GM20431 (cell line): ENCODE data around the gene STK36.

ENCODE experiments used
- in situ Hi-C: fragments of 300-500 bp; cut with MseI, MboI; formaldehyde crosslinking; loops from one replicate; pipeline ENCODE4 v1.15.0; 2020; ENCODE audit warnings: low sequenced_read_pairs; ENCODE audit not compliant: unreplicated experiment

Gene STK36

DNA sequence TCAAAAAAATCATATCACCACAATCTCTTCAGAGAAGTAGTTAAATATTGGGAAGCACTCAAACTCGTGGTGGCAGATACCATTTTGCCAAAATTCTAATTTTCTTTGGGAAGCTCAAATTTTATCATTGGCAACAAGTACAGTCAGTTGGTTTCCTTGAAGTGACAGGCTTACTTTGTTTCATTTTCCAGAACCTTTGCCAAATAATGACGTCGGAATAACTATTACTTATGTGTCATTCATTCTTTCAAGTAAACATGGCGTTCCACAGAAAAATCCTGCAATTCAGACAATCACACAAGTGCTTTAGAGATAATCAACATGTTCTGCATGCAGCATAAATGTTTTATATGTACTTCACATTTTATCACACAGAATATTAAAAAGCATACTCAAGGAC lies 44.2 kb downstream of the STK36 start:
- in situ Hi-C loops, result no loop called here

DNA sequence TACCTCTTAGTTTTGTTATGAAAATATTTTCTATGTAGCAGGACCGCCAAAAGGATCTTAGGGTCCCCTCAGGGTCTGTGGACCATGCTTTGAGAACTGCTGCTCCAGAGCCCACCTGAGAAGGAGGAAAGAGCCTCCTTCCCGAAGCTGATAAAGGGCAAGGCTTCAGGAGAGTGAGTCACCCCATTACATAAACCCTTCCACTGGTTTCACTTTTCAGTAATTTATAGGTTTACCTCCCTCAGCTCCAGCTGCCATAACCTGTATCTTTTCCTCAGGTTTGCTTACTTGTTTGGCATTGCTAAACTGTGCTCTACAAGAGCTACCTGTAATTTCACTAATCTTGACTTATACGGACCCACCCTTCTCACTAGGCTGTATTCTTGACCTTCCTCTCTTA lies 45.4 kb downstream of the STK36 start:
- in situ Hi-C loops, result no loop called here

DNA sequence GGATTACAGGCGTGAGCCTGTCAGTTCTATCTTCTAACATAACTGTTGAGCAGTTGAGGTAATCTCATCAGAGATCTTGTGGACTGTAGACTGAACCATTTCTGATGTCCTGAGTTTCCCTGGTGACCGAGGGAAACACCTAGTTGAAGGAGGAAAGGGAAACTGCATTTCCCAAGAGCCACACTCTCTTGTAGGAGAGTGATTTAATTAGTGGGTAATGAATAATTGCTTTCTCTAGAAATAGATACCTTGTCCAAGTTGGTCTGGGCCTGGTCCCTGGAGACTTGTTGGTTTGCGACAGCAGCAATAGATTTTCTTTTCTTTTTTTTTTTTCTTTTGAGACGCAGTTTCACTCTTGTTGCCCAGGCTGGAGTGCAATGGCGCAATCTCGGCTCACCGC lies 46.2 kb downstream of the STK36 start:
- in situ Hi-C loops, result no loop called here

DNA sequence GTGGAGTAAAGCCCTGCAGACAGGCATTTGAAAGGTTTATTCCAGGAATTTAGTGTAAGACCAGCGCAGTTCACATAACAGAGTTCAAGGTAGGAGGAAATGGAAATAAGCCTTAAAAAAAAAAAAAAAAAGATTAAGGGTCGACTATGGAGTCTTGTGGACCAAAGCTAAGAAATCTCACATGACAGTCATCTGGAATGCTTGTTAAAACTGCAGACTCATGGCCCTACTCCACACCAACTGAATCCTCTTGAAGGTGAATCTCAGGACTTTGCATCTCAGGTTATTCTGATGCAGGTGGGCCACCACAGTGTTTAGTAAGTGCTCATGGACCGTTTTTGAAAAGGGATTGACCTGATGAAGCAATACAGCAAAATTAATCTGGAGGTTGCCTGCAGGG lies 47.6 kb downstream of the STK36 start:
- in situ Hi-C loops, result no loop called here

DNA sequence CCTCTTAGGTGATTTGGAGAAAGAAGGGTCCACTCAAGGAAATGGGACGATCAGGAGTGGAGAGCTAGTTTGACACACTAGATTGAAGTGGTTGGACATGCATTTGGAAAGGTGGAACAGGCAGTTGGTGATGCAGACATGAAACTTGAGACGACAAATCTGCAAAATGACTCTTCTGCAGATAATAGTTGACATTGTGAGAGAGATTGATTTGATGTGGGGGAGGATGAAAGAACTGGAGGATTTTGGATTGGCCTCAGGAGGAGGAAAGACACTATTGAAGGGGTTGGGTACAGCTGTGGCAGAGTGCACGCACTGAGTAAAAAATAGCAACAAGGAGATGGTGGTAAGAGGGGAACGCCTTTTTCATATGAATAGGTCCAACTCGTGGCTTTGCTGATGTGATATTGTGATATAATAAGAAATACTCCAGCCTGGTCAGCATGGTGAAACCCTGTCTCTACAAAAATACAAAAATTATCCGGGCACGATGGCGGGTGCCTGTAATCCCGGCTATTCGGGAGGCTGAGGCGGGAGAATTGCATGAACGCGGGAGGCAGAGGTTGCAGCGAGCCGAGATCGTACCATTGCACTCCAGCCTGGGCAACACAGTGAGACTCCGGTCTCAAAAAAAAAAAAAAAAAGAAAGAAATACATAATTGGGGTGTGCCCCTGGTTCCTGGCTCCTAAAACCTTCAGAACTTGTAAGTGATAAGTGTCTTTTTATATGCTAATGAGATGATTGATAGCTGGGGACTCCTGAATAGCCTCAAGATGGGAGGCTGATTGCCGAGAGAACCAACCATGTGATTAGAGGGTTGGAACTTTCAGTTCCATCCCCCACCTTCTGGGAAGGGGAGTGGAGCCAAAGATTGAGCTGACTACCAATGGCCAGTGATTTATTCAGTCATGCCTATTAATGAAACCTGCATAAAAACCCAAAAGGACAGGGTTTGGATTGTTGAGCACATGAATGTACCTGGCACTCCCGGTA lies 48.5 kb downstream of the STK36 start:
- in situ Hi-C loops, result no loop called here

DNA sequence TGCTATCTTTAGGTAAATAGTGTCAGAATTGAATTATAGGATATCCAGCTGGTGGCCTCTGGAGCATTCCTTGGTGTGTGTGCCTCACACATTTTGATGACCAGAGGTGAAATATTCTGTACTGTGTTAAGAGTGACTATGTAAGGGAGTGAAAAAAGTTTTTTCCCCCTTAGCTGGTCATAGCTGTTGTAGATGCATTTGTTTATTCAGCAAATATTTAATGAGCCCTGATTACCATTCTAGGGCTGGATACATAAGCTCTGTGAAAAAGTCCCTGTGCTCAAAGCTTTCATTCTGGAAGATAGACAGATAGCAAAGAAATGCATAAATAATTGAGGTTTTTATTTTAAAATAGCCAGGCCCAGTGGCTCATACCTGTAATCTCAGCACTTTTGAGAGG lies 49.6 kb downstream of the STK36 start:
- in situ Hi-C loops, result no loop called here

DNA sequence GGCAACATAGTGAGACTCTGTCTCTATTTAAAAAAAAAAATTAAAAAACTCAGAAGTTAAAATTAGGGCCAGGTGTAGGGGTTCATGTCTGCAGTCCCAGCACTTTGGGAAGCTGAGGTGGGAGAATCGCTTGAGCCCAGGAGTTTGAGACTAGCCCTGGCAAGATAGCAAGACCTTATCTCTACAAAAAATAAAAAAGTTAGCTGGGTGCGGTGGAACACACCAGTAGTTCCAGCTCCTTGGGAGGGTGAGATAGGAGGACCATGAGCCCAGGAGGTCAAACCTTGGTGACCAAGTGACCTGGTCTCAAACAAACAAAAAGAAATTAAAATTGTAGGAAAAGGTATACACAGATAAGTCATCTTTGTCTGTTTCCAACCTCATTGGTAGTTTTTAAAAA lies 50.0 kb downstream of the STK36 start:
- in situ Hi-C loops, result no loop called here

DNA sequence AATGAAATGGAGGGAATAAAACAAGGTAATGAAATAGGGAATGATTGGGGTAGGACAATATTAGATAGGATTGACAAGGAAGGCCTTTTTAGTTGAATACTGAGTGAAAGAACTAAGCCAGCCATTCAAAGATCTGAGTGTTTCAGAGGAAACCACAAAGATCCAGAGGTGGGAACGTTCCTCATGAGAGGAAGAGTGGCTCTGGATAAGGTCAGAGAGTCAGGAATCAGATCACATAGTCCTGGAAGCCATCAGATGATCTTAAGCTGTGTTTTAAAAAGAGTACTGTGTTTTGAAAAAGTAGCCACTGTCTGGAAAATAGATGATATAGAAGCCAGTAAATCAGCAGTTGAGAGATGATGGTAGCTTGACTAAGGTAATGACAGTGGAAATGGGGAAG lies 50.5 kb downstream of the STK36 start:
- in situ Hi-C loops, result no loop called here

DNA sequence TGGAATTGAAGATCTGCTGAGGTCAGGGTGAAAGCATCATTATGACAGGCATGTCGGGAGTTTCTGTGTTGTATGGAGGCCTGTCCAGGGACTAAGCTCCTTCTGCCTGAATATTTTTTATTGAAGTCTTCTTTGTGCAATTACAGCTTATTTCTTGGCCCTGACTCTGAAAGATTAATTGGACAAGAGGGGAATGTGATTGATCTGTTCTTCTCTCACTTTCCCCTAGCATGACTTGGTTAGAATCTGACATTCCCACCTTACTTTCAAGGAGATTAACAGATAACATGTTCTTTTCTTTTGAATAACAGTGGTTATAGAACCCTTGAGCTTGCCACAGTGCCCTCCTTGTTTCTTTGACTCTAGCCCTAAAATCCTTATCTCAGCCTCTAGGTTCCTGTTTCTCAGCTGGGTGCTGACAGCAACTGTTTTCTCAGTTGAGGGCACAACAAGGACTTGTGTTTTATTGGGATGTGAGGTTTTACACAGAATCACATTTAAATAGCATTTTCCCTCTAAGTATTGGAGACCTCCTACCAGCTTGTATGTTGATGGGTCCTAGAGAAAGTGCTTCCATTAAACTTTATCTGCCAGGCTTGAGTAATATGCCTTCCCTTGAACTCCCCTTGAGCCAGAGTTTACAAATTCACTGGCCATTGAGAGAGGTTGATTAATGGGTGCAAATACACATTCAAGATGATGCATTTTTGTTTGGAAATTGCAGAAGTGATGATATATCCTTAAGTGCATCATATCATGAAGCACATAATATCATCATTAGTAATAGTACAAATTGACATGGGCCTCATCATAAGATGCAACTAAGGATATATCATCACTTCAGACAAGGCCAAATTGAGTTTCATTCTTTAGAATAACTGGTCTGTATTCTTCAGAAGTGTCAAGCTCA lies 51.2 kb downstream of the STK36 start:
- in situ Hi-C loops, result no loop called here

DNA sequence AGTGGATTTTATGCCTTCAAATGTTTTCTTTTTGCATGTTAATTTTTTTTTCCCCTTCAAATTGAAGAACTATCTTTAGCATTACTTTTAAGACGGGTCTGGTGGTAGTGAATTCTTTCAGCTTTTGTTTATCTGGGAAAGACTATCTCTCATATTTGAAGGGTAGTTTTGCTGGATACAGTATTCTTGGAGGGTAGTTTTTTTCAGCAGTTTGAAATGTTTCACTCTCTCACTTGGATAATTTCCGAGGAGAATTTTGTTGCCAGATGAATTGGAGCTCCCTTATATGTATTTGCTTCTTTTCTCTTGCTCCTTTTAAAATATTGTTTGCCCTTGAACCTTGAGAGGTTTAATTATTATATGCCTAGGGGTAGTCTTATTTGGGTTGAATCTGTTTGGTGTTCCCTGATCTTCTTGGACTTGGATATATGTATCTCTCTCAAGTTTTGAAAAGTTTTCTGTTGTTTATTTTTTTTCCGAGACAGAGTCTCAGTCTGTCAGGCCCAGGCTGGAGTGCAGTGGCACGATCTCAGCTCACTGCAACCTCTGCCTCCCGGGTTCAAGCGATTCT lies 54.2 kb downstream of the STK36 start:
- in situ Hi-C loops, result no loop called here

DNA sequence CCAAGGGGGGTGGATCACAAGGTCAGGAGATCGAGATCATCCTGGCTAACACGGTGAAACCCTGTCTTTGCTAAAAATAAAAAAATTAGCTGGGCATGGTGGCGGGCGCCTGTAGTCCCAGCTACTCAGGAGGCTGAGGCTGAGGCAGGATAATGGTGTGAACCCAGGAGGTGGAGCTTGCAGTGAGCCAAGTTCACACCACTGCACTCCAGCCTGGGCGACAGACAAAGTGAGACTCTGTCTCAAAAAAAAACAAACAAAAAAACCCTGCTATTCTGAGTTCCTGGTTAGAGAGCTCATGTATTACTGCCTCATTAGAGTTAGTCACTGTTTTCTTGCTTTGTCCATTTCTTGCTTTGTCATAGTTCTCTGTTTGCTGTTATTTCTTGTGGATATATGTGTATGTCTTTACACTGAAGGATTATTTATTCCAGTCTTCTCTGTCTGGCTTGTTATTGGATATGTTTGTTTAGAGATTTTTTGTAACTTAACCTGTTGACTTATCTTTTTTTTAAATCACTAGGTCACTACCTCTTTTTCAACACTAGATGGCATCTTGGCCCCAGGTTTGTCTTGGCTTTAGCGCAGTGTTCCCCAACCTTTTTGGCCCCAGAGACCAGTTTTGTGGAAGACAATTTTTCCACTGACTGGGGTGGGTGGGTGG lies 55.7 kb downstream of the STK36 start:
- in situ Hi-C loops, result no loop called here

DNA sequence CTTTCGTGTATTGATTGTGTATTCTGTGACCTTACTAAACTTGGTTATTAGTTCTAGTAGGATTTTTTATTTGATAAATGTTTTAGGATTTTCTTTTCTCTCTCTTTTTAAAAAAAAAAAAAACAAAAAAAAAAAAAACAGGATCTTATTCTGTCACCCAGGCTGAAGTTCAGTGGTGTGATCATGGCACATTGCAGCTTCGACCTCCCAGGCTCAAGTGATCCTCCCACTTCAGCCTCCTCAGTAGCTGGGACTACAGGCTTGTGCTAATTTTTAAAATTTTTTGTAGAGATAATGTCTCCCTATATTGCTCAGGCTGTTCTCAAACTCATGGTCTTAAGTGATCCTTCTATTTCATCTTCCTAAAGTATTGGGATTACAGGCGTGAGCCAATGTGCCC lies 57.8 kb downstream of the STK36 start:
- in situ Hi-C loops, result no loop called here

DNA sequence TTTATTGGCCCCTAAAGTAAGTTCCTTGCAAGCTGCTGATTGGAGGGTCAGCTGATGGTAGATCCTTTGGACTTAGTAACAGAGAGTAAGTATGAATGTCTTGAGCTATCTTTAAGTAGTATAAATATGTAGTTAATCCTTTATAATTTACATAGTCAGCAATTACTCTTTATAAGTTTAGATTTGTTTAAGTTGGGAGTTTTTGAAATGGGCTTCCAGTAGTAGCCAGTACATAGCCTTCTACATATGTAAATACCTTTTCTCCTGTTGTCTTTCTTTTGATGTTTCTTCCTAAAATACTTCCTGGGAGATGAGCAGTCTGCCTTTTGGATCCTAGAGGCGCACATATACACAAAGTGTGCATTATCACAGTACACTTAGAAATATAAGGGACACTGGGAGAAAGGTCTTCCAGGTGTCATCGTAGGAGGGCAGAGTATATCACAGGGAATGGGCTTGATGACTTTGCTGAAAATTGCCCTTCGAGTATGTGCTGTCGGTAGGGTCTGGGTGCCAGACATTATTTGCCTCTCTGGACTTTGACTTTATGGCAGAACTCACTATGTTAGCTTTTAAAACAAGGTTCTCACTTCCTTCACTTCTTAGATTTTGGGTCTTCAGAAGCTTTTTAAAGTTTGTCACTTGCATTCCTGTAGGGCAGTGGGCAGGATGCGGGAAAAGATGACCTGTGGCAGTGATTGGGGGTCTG lies 60.3 kb downstream of the STK36 start:
- in situ Hi-C loops, result no loop called here

DNA sequence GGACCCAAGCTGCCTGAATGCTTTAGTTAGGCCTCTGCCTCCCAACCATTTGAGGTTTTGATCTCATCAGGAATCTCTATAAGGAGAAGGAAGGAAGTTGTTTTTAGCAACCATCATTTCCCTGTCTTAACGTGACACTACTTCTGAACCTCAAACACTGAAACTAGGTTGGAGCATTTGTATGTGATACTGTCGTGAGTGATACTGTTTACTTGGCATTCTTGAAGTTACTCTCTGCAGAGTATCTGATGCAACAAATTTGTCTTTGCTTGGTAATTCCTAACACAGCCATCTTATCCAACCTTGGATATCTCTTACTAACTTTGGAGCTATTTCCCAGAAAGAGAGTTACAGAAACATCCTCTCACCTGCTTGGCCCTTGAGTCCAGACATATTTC lies 60.9 kb downstream of the STK36 start:
- in situ Hi-C loops, result no loop called here

DNA sequence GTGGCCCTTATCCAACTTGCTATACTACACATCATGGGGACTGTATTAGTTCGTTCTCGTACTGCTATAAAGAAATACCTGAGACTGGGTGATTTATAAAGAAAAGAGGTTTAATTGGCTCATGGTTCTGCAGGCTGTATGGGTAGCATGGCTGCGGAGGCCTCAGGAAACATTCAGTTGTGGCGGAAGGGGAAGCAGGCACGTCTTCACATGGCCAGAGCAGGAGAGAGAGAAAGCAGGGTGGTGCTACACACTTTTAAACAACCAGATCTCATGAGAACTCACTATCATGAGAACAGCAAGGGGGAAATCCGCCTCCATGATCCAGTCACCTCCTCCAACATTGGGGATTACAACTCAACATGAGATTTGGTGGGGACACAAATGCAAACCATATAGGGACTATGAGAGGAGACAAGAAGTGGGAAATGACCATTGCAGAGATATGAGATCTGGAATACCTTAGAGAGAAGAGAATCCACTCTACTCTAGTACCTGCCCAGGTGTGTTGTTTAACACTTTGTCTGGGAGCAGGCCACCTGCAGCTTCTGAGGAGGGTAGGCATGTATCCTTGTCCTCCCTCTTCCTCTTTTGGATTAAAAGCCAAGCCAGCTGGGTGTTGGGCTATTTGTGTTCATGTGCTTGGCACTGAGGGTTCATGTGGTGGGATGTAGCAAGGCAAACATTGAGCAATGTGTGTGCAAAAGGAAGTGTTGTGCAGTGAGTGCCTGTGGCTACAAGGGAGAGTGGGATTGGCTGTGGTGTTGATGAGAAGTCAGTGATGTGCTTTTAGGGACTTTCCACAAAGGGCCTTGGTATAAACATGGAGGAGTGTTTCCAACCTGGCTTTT lies 61.5 kb downstream of the STK36 start:
- in situ Hi-C loops, result no loop called here

DNA sequence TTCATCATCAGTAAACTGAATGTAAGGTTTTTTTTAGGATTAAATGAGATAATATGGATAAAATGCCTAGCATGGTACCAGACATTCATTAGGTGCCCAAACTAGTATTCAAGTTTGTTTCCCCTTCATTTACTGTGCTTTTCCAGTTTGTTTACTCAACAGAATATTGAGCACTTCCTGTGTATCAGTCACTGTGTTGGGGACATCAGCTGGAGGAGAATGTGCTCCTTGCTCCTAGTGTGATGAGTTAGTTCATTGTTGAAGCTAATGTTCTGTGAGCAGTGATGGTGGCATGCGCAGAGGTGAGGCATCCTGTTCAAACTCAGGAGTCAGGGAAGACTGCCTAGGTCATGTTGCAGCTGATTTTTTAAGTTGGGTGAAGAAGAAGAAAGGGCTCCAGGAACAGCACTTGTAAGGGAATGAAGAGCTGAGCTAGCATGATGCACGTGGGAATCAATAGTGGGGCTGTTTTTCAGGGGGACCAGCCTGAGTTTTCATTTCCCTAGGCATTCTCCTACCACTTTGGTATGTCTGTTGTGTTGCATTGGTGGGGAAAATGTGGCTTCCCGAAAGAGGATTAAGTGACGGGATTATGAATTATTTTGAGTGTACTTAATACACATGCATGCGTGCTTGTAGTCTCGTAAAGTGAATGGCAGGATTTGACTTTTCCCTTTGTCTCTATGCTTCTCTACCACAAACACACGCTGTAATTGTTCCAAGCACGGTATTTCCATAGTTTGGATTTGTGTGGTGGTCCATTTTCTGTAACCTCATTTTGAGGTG lies 62.5 kb downstream of the STK36 start:
- in situ Hi-C loops, result no loop called here

DNA sequence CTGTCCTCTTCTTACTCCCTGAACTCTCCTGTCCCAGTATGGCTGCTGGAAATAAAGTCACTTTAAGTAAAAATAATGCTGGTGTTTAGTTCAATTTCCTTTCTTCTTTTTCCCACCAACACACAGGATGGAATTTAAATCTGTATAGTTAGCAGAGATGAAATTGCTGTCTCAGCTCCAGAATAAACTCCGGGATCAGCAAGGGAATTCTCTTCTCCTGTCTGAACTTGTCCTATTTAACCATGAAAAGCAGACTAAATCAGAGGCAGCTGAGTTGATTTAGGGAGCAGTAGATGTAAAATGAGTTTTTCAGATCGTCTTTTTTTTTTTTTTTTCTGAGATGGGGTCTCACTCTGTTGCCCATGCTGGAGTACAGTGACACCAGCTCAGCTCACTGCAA lies 64.6 kb downstream of the STK36 start:
- in situ Hi-C loops, result no loop called here

DNA sequence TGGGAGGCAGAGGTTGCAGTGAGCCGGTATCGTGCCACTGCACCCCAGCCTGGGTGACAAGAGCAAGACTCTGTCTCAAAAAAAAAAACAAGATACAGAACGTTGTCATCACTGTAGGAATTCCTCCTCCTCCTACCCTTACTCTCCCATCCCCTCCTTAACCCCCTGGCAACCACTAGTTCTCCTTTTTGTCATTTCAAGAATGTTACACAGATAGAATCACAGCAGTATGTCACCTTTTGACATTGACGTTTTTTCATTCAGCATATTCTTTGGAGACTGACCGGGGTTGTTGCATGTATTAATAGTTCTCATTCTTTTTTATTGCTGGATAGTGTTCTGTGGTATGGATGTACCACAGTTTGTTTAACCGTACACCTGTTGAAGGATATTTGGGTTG lies 71.2 kb downstream of the STK36 start:
- in situ Hi-C loops, result no loop called here
